Measurements from ENCODE around the gene CUX1. TPM values are rescaled to one million over a fixed set of nuclear protein-coding genes. Genes with fewer than 3 reads are reported as not detected.

The CUX1 gene
- total and polyA plus RNA-seq, 2 of the 13 experiments (the other 11 are each of a cell fraction or from before 2014, with no cell fraction given), result 13.7 to 14.9 TPM

DNA sequence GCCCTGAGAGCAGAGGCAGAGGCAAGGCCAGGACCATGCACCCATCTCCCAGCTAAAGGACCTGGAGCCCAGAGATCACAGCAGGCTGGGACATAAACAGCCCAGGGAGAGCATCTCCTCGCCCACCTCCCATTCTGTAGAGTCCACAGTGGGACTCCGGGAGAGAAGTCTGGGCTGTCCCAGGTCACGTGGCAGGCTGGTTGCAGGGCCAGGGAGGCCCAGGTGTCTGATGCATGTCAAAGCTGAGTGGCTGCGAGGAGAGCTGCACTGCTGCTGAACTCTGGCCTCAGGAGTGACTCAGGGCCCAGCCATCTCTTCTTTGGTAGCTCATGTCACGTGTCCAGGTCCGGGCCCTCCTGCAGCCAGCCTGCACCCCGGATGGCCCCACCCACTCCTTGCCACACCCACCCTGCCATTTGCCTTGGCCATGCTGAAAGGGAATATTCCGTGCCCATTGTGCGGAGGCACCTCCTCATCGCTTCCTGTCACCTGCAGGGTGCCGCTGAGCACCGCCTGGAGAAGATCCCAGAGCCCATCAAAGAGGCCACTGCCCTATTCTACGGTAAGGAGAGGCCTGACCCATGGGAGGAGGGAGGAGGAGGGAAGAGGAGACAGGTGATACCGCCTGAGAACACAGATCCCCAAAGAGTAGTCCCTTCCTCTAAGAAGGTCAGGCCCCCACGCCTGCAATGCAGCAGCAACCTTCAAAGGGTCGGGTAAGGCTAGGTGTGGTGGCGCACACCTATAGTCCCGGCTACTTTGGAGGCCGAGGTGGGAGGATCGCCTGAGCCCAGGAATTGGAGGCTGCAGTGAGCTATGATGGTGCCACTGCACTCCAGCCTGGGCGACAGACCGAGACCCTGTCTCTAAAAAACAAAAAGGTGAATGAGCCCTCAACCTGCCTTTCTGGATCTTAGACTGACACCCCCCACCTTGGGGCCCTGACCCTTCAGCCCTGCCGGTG is 456.6 kb downstream of the CUX1 start (continued):
- TF ChIP-seq, protein P1, sequence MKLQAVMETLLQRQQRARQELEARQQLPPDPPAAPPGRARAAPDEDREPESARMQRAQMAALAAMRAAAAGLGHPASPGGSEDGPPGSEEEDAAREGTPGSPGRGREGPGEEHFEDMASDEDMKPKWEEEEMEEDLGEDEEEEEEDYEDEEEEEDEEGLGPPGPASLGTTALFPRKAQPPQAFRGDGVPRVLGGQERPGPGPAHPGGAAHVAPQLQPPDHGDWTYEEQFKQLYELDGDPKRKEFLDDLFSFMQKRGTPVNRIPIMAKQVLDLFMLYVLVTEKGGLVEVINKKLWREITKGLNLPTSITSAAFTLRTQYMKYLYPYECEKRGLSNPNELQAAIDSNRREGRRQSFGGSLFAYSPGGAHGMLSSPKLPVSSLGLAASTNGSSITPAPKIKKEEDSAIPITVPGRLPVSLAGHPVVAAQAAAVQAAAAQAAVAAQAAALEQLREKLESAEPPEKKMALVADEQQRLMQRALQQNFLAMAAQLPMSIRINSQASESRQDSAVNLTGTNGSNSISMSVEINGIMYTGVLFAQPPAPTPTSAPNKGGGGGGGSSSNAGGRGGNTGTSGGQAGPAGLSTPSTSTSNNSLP (IDR thresholded peaks at IDR 0.05; ENCODE audit: low read depth, low read length), result no peak
- TF ChIP-seq WIZ (CRISPR knock-in tag; IDR thresholded peaks at IDR 0.05), result no peak
- no peak for TF ChIP-seq SP140L (CRISPR knock-in tag; IDR thresholded peaks at IDR 0.05; ENCODE audit: borderline replicate concordance)
- TF ChIP-seq ELF1 (CRISPR knock-in tag; IDR thresholded peaks at IDR 0.05), result no peak
- TF ChIP-seq ZFP41 (CRISPR knock-in tag; IDR thresholded peaks at IDR 0.05; ENCODE audit: borderline replicate concordance), result no peak
- no peak for TF ChIP-seq ZNF30 (CRISPR knock-in tag; IDR thresholded peaks at IDR 0.05)
- no peak for TF ChIP-seq SUZ12 (IDR thresholded peaks at IDR 0.05; ENCODE audit: low read depth, low read length)
- TF ChIP-seq SOX13 (IDR thresholded peaks at IDR 0.05), result no peak
- TF ChIP-seq SOX13 (CRISPR knock-in tag; conservative IDR thresholded peaks at IDR 0.05 in 1 of 2, IDR thresholded peaks at IDR 0.05 in 1 of 2), result peak in 1 of 2 experiments; percentile 44; a peak in 1 of 4 replicates
- TF ChIP-seq ZNF432 (CRISPR knock-in tag; IDR thresholded peaks at IDR 0.05; ENCODE audit: borderline replicate concordance), result no peak
- no peak for TF ChIP-seq ATF1 (CRISPR knock-in tag; IDR thresholded peaks at IDR 0.05)
- no peak for TF ChIP-seq ZNF335 (CRISPR knock-in tag; IDR thresholded peaks at IDR 0.05)
- TF ChIP-seq CCDC6 (CRISPR knock-in tag; IDR thresholded peaks at IDR 0.05), result no peak
- no peak for TF ChIP-seq HBP1 (CRISPR knock-in tag; IDR thresholded peaks at IDR 0.05; ENCODE audit: low read depth)
- TF ChIP-seq, protein P2, sequence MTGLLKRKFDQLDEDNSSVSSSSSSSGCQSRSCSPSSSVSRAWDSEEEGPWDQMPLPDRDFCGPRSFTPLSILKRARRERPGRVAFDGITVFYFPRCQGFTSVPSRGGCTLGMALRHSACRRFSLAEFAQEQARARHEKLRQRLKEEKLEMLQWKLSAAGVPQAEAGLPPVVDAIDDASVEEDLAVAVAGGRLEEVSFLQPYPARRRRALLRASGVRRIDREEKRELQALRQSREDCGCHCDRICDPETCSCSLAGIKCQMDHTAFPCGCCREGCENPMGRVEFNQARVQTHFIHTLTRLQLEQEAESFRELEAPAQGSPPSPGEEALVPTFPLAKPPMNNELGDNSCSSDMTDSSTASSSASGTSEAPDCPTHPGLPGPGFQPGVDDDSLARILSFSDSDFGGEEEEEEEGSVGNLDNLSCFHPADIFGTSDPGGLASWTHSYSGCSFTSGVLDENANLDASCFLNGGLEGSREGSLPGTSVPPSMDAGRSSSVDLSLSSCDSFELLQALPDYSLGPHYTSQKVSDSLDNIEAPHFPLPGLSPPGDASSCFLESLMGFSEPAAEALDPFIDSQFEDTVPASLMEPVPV (CRISPR knock-in tag; IDR thresholded peaks at IDR 0.05), result 0 out of 2 replicates have a peak, but pooled peaks have one; percentile 41
